ENCODE measurements around the gene FNBP1L. TPM values are rescaled to one million over a fixed set of nuclear protein-coding genes. Genes with fewer than 3 reads are reported as not detected.

FNBP1L gene
- total and polyA plus RNA-seq, 2 of the 8 experiments (the other 6 are each of a cell fraction or from before 2014, with no cell fraction given): 48.9 to 95.9 TPM

- Histone ChIP-seq H3K14ac (ENCODE audit: insufficient read length) (no peak overlapping the region), H2BK12ac (ENCODE audit: low read depth, low read length) (no peak overlapping the region), H2BK120ac (replicated peaks; ENCODE audit: low read depth, low read length) (no peak overlapping the region), H2AK5ac (ENCODE audit: low read depth, low read length) (no peak overlapping the region), H3K4me2 (ENCODE audit: insufficient read depth in 1 of 2, low read depth in 2 of 2, low read length in 2 of 2) (no peak overlapping the region), H3K56ac (replicated peaks; ENCODE audit: insufficient read length, low read depth, low read length) (no peak overlapping the region), H3K4me1 (replicated peaks in 1 of 4; ENCODE audit: control insufficient read depth in 3 of 4, insufficient read depth in 4 of 4, low read length in 3 of 4) (no peaks in the 10 kb centered on the region), H4K5ac (ENCODE audit: insufficient read length, low read depth, low read length) (no peak overlapping the region), H3K23ac (ENCODE audit: insufficient read length) (no peak overlapping the region), H3K9ac (replicated peaks in 1 of 4; ENCODE audit: extremely low read depth in 1 of 4, low read depth in 3 of 4, low read length in 3 of 4) (no peak overlapping the region), H3K4ac (replicated peaks; ENCODE audit: insufficient read length, low read depth, low read length) (no peak overlapping the region), H2AFZ (ENCODE audit: low read length) (no peak overlapping the region), H3K27ac (ENCODE audit: low read depth, low read length) (no peak overlapping the region), H3K36me3 (ENCODE audit: control insufficient read depth in 2 of 4, insufficient read depth in 4 of 4, low read length in 3 of 4) (peaks cover 0 to 28% (median 6%) of the 10 kb centered on the region in 4 experiments; a peak in 5 of 8 replicates), H3K79me1 (ENCODE audit: low read depth, low read length) (no peaks in the 10 kb centered on the region), H3K79me2 (ENCODE audit: control insufficient read depth in 1 of 2, insufficient read depth in 2 of 2, low read length in 2 of 2) (peaks cover 0 to 6% of the 10 kb centered on the region in 2 experiments; a peak in 1 of 4 replicates), H2BK5ac (ENCODE audit: low read depth, low read length) (no peak overlapping the region), H2BK15ac (ENCODE audit: low read length) (no peak overlapping the region), H4K91ac (replicated peaks; ENCODE audit: insufficient read length, low read length) (no peak overlapping the region), H2BK20ac (ENCODE audit: low read length) (no peak overlapping the region), H3K4me3 (ENCODE audit: extremely low read depth in 1 of 4, insufficient read depth in 2 of 4, low read depth in 3 of 4, low read length in 4 of 4) (no peak overlapping the region), H3K27me3 (replicated peaks in 1 of 4; ENCODE audit: control insufficient read depth in 3 of 4, extremely low read depth in 1 of 4, insufficient read depth in 3 of 4, low read length in 3 of 4) (no peaks in the 10 kb centered on the region), H3K18ac (ENCODE audit: extremely low read depth, low read length) (no peak overlapping the region), H3K9me3 (ENCODE audit: insufficient read depth in 2 of 2, low read depth in 1 of 2, low read length in 1 of 2) (no peaks in the 10 kb centered on the region), H3K23me2 (ENCODE audit: low read depth, low read length) (no peaks in the 10 kb centered on the region), H4K8ac (ENCODE audit: extremely low read depth, insufficient read depth, low read length) (no peak overlapping the region), H4K20me1 (replicated peaks in 1 of 2; ENCODE audit: control insufficient read depth in 1 of 2, insufficient read depth in 2 of 2, low read length in 2 of 2) (no peaks in the 10 kb centered on the region)
- CTCF ChIA-PET (ENCODE audit: partially characterized antibody): no interaction called here
- DNase-seq (ENCODE audit: low read depth in 1 of 2, low spot score in 2 of 2): no peak
- no peak for TF ChIP-seq KDM1A (IDR thresholded peaks at IDR 0.05; ENCODE audit: borderline replicate concordance, low read length)
- POLR2A ChIA-PET (ENCODE audit: partially characterized antibody): no interaction called here
- no peak for FAIRE-seq
Observed at GRCh38 chr1:93559695-93560094, 111.8 kb downstream of the FNBP1L start.

Measured in H1 (cell line).